Measurements from ENCODE around the gene MARVELD2. TPM values are rescaled to one million over a fixed set of nuclear protein-coding genes. Genes with fewer than 3 reads are reported as not detected.
"Not testable (repeated sequence)": the region's sequence is repeated elsewhere in the genome, so short reads cannot be mapped to it uniquely, and the experiment has no call there.

MARVELD2 gene
- total and polyA plus RNA-seq, 7 experiments from 2014 or later: 0.37 to 1.1 (median 0.84) TPM; not detected in 2

DNA sequence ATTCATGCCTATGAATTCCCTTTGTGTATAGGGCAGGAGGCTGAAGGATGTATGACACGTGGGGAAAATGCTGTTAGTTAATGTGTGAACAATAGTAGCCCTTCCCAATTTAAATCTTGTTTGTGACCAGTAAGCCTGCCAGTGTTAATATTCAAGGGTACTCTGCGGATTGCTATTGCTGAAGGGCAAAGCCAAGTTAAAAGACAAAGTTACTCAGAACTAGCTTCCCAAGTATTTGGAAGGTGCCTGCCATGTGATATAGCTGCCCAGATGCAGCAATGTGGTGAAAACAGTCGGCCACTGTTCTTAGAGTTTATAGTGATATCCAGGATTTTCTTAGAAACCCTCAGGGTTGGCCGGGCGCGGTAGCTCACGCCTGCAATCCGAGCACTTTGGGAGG, 34.6 kb downstream of the MARVELD2 start:
- H3K4me1 ChIP-seq (ENCODE audit: control insufficient read depth in 2 of 2, insufficient read depth in 2 of 2, low read length in 2 of 2): no peaks in the 10 kb centered on the region
- H3K36me3 ChIP-seq (ENCODE audit: control insufficient read depth in 2 of 3, insufficient read depth in 3 of 3, low read length in 3 of 3): no peaks in the 10 kb centered on the region
- ATAC-seq: no peak
- H3K4me3 ChIP-seq (ENCODE audit: low read length): no peak overlapping the region
- no peaks in the 10 kb centered on the region for H3K27me3 ChIP-seq (ENCODE audit: control insufficient read depth in 2 of 2, insufficient read depth in 2 of 2, low read length in 2 of 2)
- POLR2A ChIA-PET: no interaction called here
- Mint-ChIP-seq H3K4me3 (no peak overlapping the region), H3K27me3 (peaks cover 0 to 4% (median 0%) of the 10 kb centered on the region in 5 donors), H3K9me3 (peaks cover 0 to 2% (median 0%) of the 10 kb centered on the region in 11 donors), H3K36me3 (no peaks in the 10 kb centered on the region), H3K4me1 (no peaks in the 10 kb centered on the region), H3K27ac (no peak overlapping the region)
- no peak for DNase-seq
- no peaks in the 10 kb centered on the region for H3K9me3 ChIP-seq (ENCODE audit: control insufficient read depth in 2 of 3, low read length in 3 of 3)
- intact Hi-C loops (cut with micrococcal nuclease): no loop called here
- H3K27ac ChIP-seq (ENCODE audit: low read depth, low read length): no peak overlapping the region
- CTCF ChIA-PET: no interaction called here

DNA sequence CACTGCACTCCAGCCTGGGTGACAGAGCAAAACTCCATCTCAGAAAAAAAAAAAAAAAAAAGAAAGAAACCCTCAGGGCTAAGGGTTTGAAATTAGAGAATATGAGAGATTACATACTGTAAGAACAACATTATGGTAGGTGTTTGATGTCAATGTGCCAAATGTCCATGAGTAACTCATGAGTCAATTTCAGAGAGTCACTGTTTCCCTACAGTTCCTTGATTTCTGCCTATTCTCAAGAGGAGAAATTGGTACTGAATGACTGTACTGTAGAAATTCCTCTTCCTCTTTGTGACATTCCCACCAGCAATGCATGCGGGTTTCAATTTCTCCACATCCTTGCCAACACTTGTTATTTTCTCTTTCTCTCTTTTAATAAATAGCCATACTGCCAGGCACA, 35.2 kb downstream of the MARVELD2 start:
- DNase-seq (no peak), ATAC-seq (no peak)
- Mint-ChIP-seq H3K4me3 (no peak overlapping the region), H3K4me1 (no peaks in the 10 kb centered on the region), H3K36me3 (no peaks in the 10 kb centered on the region), H3K27me3 (peaks cover 0 to 4% (median 0%) of the 10 kb centered on the region in 5 donors), H3K27ac (no peak overlapping the region), H3K9me3 (peaks cover 0 to 2% (median 0%) of the 10 kb centered on the region in 11 donors)
- intact Hi-C loops (cut with micrococcal nuclease): no loop called here
- ChIA-PET CTCF (no interaction called here), POLR2A (no interaction called here)
- Histone ChIP-seq H3K9me3 (ENCODE audit: control insufficient read depth in 2 of 3, low read length in 3 of 3) (no peaks in the 10 kb centered on the region), H3K27me3 (ENCODE audit: control insufficient read depth in 2 of 2, insufficient read depth in 2 of 2, low read length in 2 of 2) (no peaks in the 10 kb centered on the region), H3K4me1 (ENCODE audit: control insufficient read depth in 2 of 2, insufficient read depth in 2 of 2, low read length in 2 of 2) (no peaks in the 10 kb centered on the region), H3K36me3 (ENCODE audit: control insufficient read depth in 2 of 3, insufficient read depth in 3 of 3, low read length in 3 of 3) (no peaks in the 10 kb centered on the region), H3K4me3 (ENCODE audit: low read length) (no peak overlapping the region), H3K27ac (ENCODE audit: low read depth, low read length) (no peak overlapping the region)

GRCh38 chr5:69450527-69450926, 35.6 kb downstream of the MARVELD2 start:
- CTCF ChIA-PET: not testable (repeated sequence)

GRCh38 chr5:69451941-69452647, 37.2 kb downstream of the MARVELD2 start:
- H3K4me1 ChIP-seq (ENCODE audit: control insufficient read depth in 2 of 2, insufficient read depth in 2 of 2, low read length in 2 of 2): no peaks in the 10 kb centered on the region
- peaks cover 0 to 6% (median 0%) of the 10 kb centered on the region in 11 donors for H3K9me3 Mint-ChIP-seq
- intact Hi-C loops (cut with micrococcal nuclease): no loop called here
- no peak overlapping the region for H3K27ac ChIP-seq (ENCODE audit: low read depth, low read length)
- no peaks in the 10 kb centered on the region for H3K9me3 ChIP-seq (ENCODE audit: control insufficient read depth in 2 of 3, low read length in 3 of 3)
- H3K4me1 Mint-ChIP-seq: no peaks in the 10 kb centered on the region
- H3K27me3 ChIP-seq (ENCODE audit: control insufficient read depth in 2 of 2, insufficient read depth in 2 of 2, low read length in 2 of 2): no peaks in the 10 kb centered on the region
- DNase-seq: no peak
- peaks cover 0 to 3% (median 0%) of the 10 kb centered on the region in 5 donors for H3K36me3 Mint-ChIP-seq
- ChIA-PET POLR2A (no interaction called here), CTCF (interaction anchor here (0.7 kb wide), 1 partner anchor 416 kb away, joined by 4 read pairs; no protein-coding TSS in a partner anchor)
- H3K27ac Mint-ChIP-seq: no peak overlapping the region
- ATAC-seq: no peak
- no peak overlapping the region for H3K4me3 ChIP-seq (ENCODE audit: low read length)
- peaks cover 0 to 3% (median 0%) of the 10 kb centered on the region in 5 donors for H3K27me3 Mint-ChIP-seq
- no peaks in the 10 kb centered on the region for H3K36me3 ChIP-seq (ENCODE audit: control insufficient read depth in 2 of 3, insufficient read depth in 3 of 3, low read length in 3 of 3)
- no peak overlapping the region for H3K4me3 Mint-ChIP-seq

More at GRCh38 chr5:69450527-69450926, 35.6 kb downstream of the MARVELD2 start:
- H3K27me3 ChIP-seq (ENCODE audit: control insufficient read depth in 2 of 2, insufficient read depth in 2 of 2, low read length in 2 of 2); H3K36me3 ChIP-seq (ENCODE audit: control insufficient read depth in 2 of 3, insufficient read depth in 3 of 3, low read length in 3 of 3); H3K4me3 Mint-ChIP-seq; intact Hi-C loops (cut with micrococcal nuclease); H3K4me3 ChIP-seq (ENCODE audit: low read length); H3K27ac Mint-ChIP-seq; POLR2A ChIA-PET; H3K27ac ChIP-seq (ENCODE audit: low read depth, low read length); H3K9me3 Mint-ChIP-seq; DNase-seq; H3K4me1 Mint-ChIP-seq; H3K9me3 ChIP-seq (ENCODE audit: control insufficient read depth in 2 of 3, low read length in 3 of 3); H3K27me3 Mint-ChIP-seq; H3K36me3 Mint-ChIP-seq; ATAC-seq; H3K4me1 ChIP-seq (ENCODE audit: control insufficient read depth in 2 of 2, insufficient read depth in 2 of 2, low read length in 2 of 2): not testable (repeated sequence)

GRCh38 chr5:69453487-69453886, 38.6 kb downstream of the MARVELD2 start:
- H3K27me3 ChIP-seq (ENCODE audit: control insufficient read depth in 2 of 2, insufficient read depth in 2 of 2, low read length in 2 of 2); DNase-seq; H3K4me3 ChIP-seq (ENCODE audit: low read length); H3K27me3 Mint-ChIP-seq; H3K4me1 Mint-ChIP-seq; H3K4me1 ChIP-seq (ENCODE audit: control insufficient read depth in 2 of 2, insufficient read depth in 2 of 2, low read length in 2 of 2); intact Hi-C loops (cut with micrococcal nuclease); H3K4me3 Mint-ChIP-seq; H3K36me3 Mint-ChIP-seq; POLR2A ChIA-PET; H3K27ac ChIP-seq (ENCODE audit: low read depth, low read length); H3K9me3 ChIP-seq (ENCODE audit: control insufficient read depth in 2 of 3, low read length in 3 of 3); H3K36me3 ChIP-seq (ENCODE audit: control insufficient read depth in 2 of 3, insufficient read depth in 3 of 3, low read length in 3 of 3); H3K27ac Mint-ChIP-seq; ATAC-seq; H3K9me3 Mint-ChIP-seq; CTCF ChIA-PET: not testable (repeated sequence)

GRCh38 chr5:69454460-69455249, 39.7 kb downstream of the MARVELD2 start:
- ATAC-seq (no peak), DNase-seq (no peak)
- Histone ChIP-seq H3K9me3 (ENCODE audit: control insufficient read depth in 2 of 3, low read length in 3 of 3) (no peaks in the 10 kb centered on the region), H3K4me1 (ENCODE audit: control insufficient read depth in 2 of 2, insufficient read depth in 2 of 2, low read length in 2 of 2) (no peaks in the 10 kb centered on the region), H3K27ac (ENCODE audit: low read depth, low read length) (no peak overlapping the region), H3K27me3 (ENCODE audit: control insufficient read depth in 2 of 2, insufficient read depth in 2 of 2, low read length in 2 of 2) (no peaks in the 10 kb centered on the region), H3K36me3 (ENCODE audit: control insufficient read depth in 2 of 3, insufficient read depth in 3 of 3, low read length in 3 of 3) (no peaks in the 10 kb centered on the region), H3K4me3 (ENCODE audit: low read length) (no peak overlapping the region)
- Mint-ChIP-seq H3K9me3 (peaks cover 0 to 12% (median 4%) of the 10 kb centered on the region in 11 donors), H3K27me3 (peaks cover 0 to 11% (median 6%) of the 10 kb centered on the region in 5 donors), H3K4me1 (no peaks in the 10 kb centered on the region), H3K27ac (no peak overlapping the region), H3K4me3 (no peak overlapping the region), H3K36me3 (peaks cover 0 to 3% (median 0%) of the 10 kb centered on the region in 5 donors)
- ChIA-PET POLR2A (no interaction called here), CTCF (interaction anchor here (1.1 kb wide), 1 partner anchor 14 kb away, joined by 3 read pairs; no protein-coding TSS in a partner anchor)
- intact Hi-C loops (cut with micrococcal nuclease): no loop called here
